IMR-90 (cell line): Measurements from ENCODE around the gene YPEL1. TPM values are rescaled to one million over a fixed set of nuclear protein-coding genes. Genes with fewer than 3 reads are reported as not detected.

Source experiments
- ATAC-seq: fragments of 200-7000 bp; cut with Tn5 transposase; 2 replicates; pipeline ENCODE4 v1.9.1; 2020; ENCODE audit warnings: low read depth, mild to moderate bottlenecking, moderate library complexity
- BruUV-seq: library from RNA; stranded (reverse); fragments of 400-500 nt; replicated peaks from 2 replicates; lab custom pipeline; 2021; lab: Mats Ljungman, UMichigan
- CTCF ChIA-PET: fragments of 300-600 bp; formaldehyde crosslinking; extraction: SDS; loops from one replicate; lab custom pipeline; 2021; ENCODE audit warnings: antibody characterized with exemption; lab: Yijun Ruan, JAX
- POLR2A ChIA-PET: fragments of 300-600 bp; sonication (Branson Sonifier 250); formaldehyde crosslinking; loops from one replicate; lab custom pipeline; 2022; ENCODE audit warnings: antibody characterized with exemption; ENCODE audit not compliant: unreplicated experiment; lab: Charles Lee
- DNase-seq: peaks from one replicate; pipeline ENCODE4 v3.0.0; 2013
- H2AFZ ChIP-seq: replicated peaks from 2 replicates; pipeline ENCODE3; 2013; ENCODE audit warnings: low read length, mild to moderate bottlenecking; ENCODE audit not compliant: poor library complexity
- H2AK5ac ChIP-seq: 2 replicates; pipeline ENCODE4 v1.6.1; 2013; ENCODE audit warnings: low read depth, low read length, inconsistent platforms
- H2AK9ac ChIP-seq: replicated peaks from 2 replicates; pipeline ENCODE3; 2013; ENCODE audit warnings: mild to moderate bottlenecking, low read depth, low read length, moderate library complexity; ENCODE audit not compliant: poor library complexity
- H2BK120ac ChIP-seq: 2 replicates; pipeline ENCODE4 v1.6.1; 2013; ENCODE audit warnings: low read depth, low read length, inconsistent platforms
- H2BK15ac ChIP-seq: 3 replicates; pipeline ENCODE4 v1.6.1; 2013; ENCODE audit warnings: low read depth, low read length, inconsistent platforms
- H2BK20ac ChIP-seq: 2 replicates; pipeline ENCODE4 v1.6.1; 2013; ENCODE audit warnings: low read depth, mild to moderate bottlenecking, inconsistent platforms, low read length, moderate library complexity
- H2BK5ac ChIP-seq: 2 replicates; pipeline ENCODE4 v1.6.1; 2013; ENCODE audit warnings: mild to moderate bottlenecking, low read depth, low read length, inconsistent platforms; ENCODE audit not compliant: poor library complexity, severe bottlenecking
- H3K14ac ChIP-seq: replicated peaks from 2 replicates; pipeline ENCODE4 v1.6.1; 2013; ENCODE audit warnings: low read depth, low read length, inconsistent platforms
- H3K18ac ChIP-seq: 2 replicates; pipeline ENCODE4 v1.6.1; 2013; ENCODE audit warnings: low read depth, low read length, control low read depth
- H3K23ac ChIP-seq: 2 replicates; pipeline ENCODE4 v1.6.1; 2013; ENCODE audit warnings: low read depth, low read length, inconsistent platforms
- H3K27ac ChIP-seq: 2 replicates; pipeline ENCODE4 v1.5.1; 2013; ENCODE audit warnings: mild to moderate bottlenecking, control low read depth, low read length; ENCODE audit not compliant: insufficient read depth
- H3K27me3 ChIP-seq: 2 replicates; pipeline ENCODE4 v1.6.1; 2013; ENCODE audit warnings: low read length; ENCODE audit not compliant: control insufficient read depth, insufficient read depth
- H3K36me3 ChIP-seq: 2 replicates; pipeline ENCODE4 v1.6.1; 2013; ENCODE audit warnings: low read length, mixed read lengths; ENCODE audit not compliant: control insufficient read depth, insufficient read depth
- H3K4ac ChIP-seq: 2 replicates; pipeline ENCODE4 v1.6.1; 2013; ENCODE audit warnings: low read depth, low read length, inconsistent platforms
- H3K4me1 ChIP-seq: 2 replicates; pipeline ENCODE4 v1.6.1; 2013; ENCODE audit warnings: low read length, mixed read lengths; ENCODE audit not compliant: control insufficient read depth, insufficient read depth
- H3K4me2 ChIP-seq: 2 replicates; pipeline ENCODE4 v1.6.1; 2013; ENCODE audit warnings: low read depth, mild to moderate bottlenecking, control low read depth, low read length, moderate library complexity
- H3K4me3 ChIP-seq: 2 replicates; pipeline ENCODE4 v1.5.1; 2013; ENCODE audit warnings: low read depth, mild to moderate bottlenecking, control low read depth, low read length, moderate library complexity; ENCODE audit not compliant: insufficient read depth
- H3K56ac ChIP-seq: 2 replicates; pipeline ENCODE4 v1.6.1; 2013; ENCODE audit warnings: low read length, inconsistent platforms; ENCODE audit not compliant: insufficient read depth; ENCODE audit errors: extremely low read depth
- H3K79me1 ChIP-seq, 2 experiments: 2 replicates each; pipeline ENCODE4 v1.6.1; 2013; ENCODE audit warnings: low read length in 2 of 2, inconsistent platforms in 1 of 2, low read depth in 1 of 2
- H3K9ac ChIP-seq: 2 replicates; pipeline ENCODE4 v1.6.1; 2013; ENCODE audit warnings: low read depth, low read length, control low read depth
- H3K9me1 ChIP-seq: 2 replicates; pipeline ENCODE4 v1.6.1; 2013; ENCODE audit warnings: low read length, inconsistent platforms; ENCODE audit not compliant: insufficient read depth
- H3K9me3 ChIP-seq: 2 replicates; pipeline ENCODE4 v1.6.1; 2013; ENCODE audit warnings: low read length; ENCODE audit not compliant: control insufficient read depth, insufficient read depth
- H4K20me1 ChIP-seq: 2 replicates; pipeline ENCODE4 v1.6.1; 2013; ENCODE audit warnings: low read length, inconsistent platforms; ENCODE audit not compliant: insufficient read depth
- H4K5ac ChIP-seq: 2 replicates; pipeline ENCODE4 v1.6.1; 2013; ENCODE audit warnings: mild to moderate bottlenecking, low read depth, low read length, control low read depth
- H4K8ac ChIP-seq, 2 experiments: 2 replicates each; pipeline ENCODE4 v1.6.1; 2013; ENCODE audit warnings: low read depth in 2 of 2, low read length in 2 of 2, control low read depth in 1 of 2, inconsistent platforms in 1 of 2
- H4K91ac ChIP-seq: 2 replicates; pipeline ENCODE4 v1.6.1; 2013; ENCODE audit warnings: low read depth, low read length, inconsistent platforms; ENCODE audit not compliant: insufficient read depth
- CEBPB ChIP-seq: IDR thresholded peaks from 2 replicates; pipeline ENCODE4 v1.6.1; 2012; ENCODE audit warnings: low read depth, low read length, improper control_type of control experiment
- RAD21 ChIP-seq: IDR thresholded peaks from 2 replicates; pipeline ENCODE4 v1.6.1; 2012; ENCODE audit warnings: low read length, improper control_type of control experiment
- WGBS, 2 experiments: methylation state at CpG; one replicate each; pipeline versions ENCODE4 v1.1.5 to v1.1.7; 2013; ENCODE audit warnings: missing lambda C conversion rate in 2 of 2; ENCODE audit not compliant: insufficient read length in 1 of 2; ENCODE audit errors: extremely low coverage in 2 of 2; 5-methylcytosine and 5-hydroxymethylcytosine counted together
- dilution Hi-C: fragments of 300-500 bp; cut with HindIII; formaldehyde crosslinking; loops from one replicate; pipeline ENCODE4 v1.14.3; 2018; ENCODE audit warnings: low sequenced_read_pairs; ENCODE audit not compliant: unreplicated experiment
- in situ Hi-C: fragments of 300-500 bp; cut with MboI; formaldehyde crosslinking; loops from 3 replicates; pipeline ENCODE4 v1.14.3; 2019; ENCODE audit warnings: low sequenced_read_pairs, inconsistent platforms, mixed read lengths
- intact Hi-C: fragments of 100-400 bp; cut with micrococcal nuclease; formaldehyde crosslinking; loops from 2 replicates; pipeline ENCODE4 v1.10.0; 2022
- polyA plus RNA-seq, 3 experiments: library from polyadenylated mRNA; depleted of rRNA; stranded (reverse); fragments of >200 nt; gene quantifications; 2 replicates each; pipeline ENCODE4 v1.2.3, GENCODE V29; 2012; ENCODE audit warnings: low replicate concordance in 1 of 3
- total RNA-seq: library from RNA; depleted of rRNA; stranded (reverse); fragments of >200 nt; gene quantifications from 2 replicates; pipeline ENCODE4 v1.2.3, GENCODE V29; 2012

The YPEL1 gene
- total and polyA plus RNA-seq, 2 of the 4 experiments (the other 2 are of a cell fraction): 0.72 to 1.3 TPM

DNA sequence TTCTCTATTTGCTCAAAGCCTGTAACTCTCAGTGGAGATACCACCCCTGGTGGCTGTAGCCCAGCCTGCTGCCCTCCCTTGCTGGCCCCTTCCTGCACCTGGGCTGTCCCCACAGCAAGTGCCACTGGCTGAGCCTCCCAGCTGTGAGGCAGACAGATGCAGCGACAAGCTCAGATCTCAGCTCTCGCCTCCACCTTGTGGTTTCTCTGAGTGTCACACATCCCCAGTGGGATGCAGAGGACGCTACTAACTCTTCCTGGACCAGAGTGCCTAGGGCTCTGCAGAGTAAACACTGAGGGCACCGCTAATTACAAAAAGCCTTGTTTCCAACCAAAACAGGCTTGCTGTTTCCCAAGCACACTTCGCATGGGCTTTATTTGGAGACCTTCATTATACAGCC lies 8.9 kb downstream of the YPEL1 start:
- Histone ChIP-seq H2AK5ac (no peak overlapping the region), H3K4me2 (no peak overlapping the region), H2AFZ (peak overlapping the region; percentile 36), H3K4me1 (peaks cover 3% of the 10 kb centered on the region; the same call in 1 of the 2 replicates), H2BK20ac (no peak overlapping the region), H3K4ac (no peak overlapping the region), H3K14ac (no peak overlapping the region), H2BK120ac (no peak overlapping the region), H4K5ac (no peak overlapping the region), H2AK9ac (no peak overlapping the region), H2BK15ac (no peak overlapping the region), H3K9me3 (no peaks in the 10 kb centered on the region), H3K27me3 (no peaks in the 10 kb centered on the region), H3K9me1 (no peaks in the 10 kb centered on the region; the same call in 1 of the 2 replicates), H4K8ac (no peak overlapping the region), H3K4me3 (no peak overlapping the region), H4K91ac (no peak overlapping the region), H3K9ac (no peak overlapping the region), H3K27ac (no peak overlapping the region), H2BK5ac (no peak overlapping the region), H3K36me3 (no peaks in the 10 kb centered on the region), H3K18ac (no peak overlapping the region), H3K56ac (no peak overlapping the region), H3K79me1 (no peaks in the 10 kb centered on the region; a peak in 2 of 4 replicates), H3K23ac (no peak overlapping the region), H4K20me1 (no peaks in the 10 kb centered on the region)
- TF ChIP-seq RAD21: peak; percentile 12; the same call in 1 of the 2 replicates
- TF ChIP-seq CEBPB: no peak
- ATAC-seq (peak; percentile 62), DNase-seq (no peak)
- dilution Hi-C loops: no loop called here
- in situ Hi-C loops: no loop called here
- ChIA-PET CTCF (no interaction called here), POLR2A (no interaction called here)
- 70% methylated on average over 3 of the region's 5 CpGs; no CpG with 5 or more reads in 1 of the 2 experiments for WGBS, 2 experiments
- BruUV-seq: no TSS peak
- intact Hi-C loops: no loop called here
